Bronchial smooth muscle cell (primary cell): ENCODE measurements around the gene SOX5. TPM values are rescaled to one million over a fixed set of nuclear protein-coding genes. Genes with fewer than 3 reads are reported as not detected.

ENCODE experiments used
- total RNA-seq: library from RNA; depleted of rRNA; stranded (reverse); fragments of >200 nt; gene quantifications from 2 replicates; pipeline ENCODE4 v1.2.1, GENCODE V29; 2014

The SOX5 gene
- 6.2 and 7.7 TPM in 2 replicates for total RNA-seq

DNA sequence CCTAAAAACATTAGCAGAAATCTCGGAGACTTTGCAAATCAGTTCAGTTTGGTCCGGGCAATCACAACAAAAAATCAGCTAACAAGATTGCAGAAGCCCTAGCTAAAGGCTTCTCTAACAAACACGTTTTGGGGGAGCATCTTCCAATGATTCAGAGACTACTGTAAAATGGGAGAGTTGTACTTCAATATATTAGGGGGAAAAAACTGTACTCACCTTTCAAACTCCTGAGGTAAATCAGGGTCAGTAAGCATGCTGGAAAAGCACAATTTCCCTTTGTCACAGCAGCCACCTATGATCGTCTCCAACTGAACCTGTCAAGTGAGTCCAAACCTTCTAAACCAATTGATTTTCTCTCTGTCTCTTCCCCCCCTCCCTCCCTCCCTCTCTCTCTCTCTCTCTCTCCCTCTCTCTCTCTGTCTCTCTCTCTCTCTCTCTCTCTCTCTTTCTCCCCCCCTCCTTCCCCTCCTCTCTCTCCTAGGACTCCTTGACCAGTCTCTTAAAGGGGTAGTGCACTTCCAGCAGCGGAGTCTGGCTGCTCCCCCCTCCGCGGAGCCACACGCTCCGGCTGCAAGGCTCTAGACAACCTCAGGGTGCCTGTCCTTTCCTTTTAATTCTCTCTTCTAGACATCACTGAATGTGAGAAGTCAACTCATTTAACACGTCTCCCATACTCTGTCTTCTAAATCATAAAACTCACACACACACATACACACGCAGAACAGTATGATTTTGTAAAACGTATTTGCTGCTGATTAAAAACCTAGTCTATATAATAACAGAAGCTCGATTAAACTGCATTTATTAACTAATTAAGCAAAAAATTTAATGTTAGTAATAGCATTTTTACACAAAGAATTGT, at the start of gene SOX5:
Gene SOX5, minus strand, starts transcription at position 323 of the 862 bp plus-strand sequence. Its CDS starts 69 bp downstream, at position 254.

